HL-60/S4 treated with phorbol 12-myristate 13-acetate at 8.2 ng/mL for 4 days and 3 days (cell line): ENCODE results near the gene TGFBR3.

Source experiments
- in situ Hi-C: fragments of 300-500 bp; cut with MboI; formaldehyde crosslinking; loops from 2 replicates; pipeline ENCODE4 v1.15.0; 2022; ENCODE audit warnings: low sequenced_read_pairs

TGFBR3 gene

DNA sequence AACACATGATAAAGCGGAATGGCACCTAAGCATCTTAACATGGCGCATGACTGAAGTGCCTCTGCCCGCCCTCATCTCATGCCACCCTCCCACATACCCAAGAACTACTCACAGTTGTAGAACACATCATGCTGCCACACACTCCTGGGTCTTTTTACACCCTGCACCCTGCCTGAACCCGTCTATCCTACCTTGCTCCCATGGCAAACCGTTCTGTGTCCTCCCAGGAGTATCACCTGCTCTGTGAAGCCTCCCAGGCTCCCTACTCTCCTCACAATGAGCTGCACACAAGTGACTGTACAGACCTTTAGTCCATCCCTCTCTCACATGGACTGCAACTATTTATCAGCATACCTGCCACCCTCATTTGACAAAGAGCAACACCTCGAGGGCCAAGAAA, 144.0 kb downstream of the TGFBR3 start:
- in situ Hi-C loops = no loop called here

DNA sequence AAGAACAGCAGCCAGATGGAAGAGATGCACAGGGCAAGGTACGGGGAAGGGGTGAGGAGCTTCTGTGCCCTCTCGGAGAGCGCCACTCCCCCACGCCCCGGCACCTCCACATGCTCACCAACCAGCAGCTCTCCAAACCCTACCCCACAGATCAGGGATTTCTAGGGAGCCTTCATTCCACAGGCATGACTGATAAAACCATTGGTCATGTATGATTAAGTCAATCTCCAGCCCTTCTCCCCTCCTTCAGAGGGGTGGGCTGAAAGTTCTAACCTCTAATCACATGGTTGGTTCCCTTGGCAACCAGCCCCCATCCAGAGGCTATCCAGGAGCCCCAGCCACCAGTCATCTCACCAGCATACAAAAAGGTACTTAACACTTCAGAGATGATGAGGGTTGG, 144.7 kb downstream of the TGFBR3 start:
- in situ Hi-C loops = no loop called here

DNA sequence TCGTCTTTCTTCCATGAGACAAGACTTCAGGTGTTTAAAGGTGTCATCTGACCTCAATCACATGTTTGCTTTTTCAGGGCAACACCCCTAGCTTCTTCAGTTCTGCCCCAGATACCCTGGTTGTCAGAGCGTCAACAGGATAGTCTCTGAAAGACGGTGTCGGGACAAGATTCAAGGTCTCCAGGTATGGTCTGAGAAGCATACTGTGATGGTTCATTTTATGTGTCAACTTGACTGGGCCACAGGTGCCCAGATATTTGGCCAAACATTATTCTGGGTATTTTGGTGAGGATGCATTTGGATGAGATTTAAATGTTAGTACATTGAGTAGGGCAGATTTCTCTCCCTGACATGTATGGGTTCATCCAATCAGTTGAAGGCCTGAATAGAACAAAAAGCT, 148.3 kb downstream of the TGFBR3 start:
- in situ Hi-C loops = no loop called here

DNA sequence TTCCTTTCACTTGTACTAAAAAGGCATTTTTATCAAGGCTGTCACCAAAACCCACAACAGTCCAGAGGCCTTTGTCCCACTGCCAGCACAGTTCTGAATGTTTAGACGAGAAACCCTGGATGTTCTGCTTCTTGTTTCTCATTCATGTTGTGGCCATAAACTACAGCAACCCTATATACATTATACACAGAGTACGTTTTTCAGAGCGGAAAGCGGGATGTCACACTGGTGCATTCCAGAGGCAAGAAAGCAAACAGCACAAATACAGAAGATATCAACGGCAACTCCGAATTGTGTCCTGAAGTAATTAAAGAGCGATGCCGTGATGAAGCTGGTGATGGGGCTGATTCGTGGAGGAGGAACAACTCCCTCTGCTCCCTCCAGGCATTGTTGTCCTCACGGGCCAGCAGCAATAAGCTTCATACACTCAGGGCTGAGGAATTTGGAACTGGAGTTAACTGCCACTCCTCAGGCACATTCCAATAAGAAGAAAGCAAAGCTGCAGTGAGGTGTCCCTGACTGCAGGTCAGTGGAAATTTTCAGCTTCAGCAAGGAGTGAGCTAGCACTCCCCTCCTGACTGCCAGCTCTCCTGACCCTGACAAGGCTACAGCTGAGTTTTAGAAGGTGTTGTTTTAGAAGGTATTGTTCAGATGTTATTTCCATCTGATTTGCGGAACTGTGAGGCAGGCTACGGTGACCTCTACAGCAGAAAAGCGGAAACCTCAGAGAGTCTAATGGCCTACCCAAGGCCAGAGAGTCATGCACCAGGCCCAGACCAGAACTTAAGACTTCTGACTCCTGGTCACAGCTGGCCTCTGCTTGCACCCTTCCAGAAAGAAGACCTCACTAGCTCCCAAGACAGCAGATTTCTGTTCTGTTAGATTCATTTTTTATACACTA, 149.0 kb downstream of the TGFBR3 start:
- in situ Hi-C loops = no loop called here

DNA sequence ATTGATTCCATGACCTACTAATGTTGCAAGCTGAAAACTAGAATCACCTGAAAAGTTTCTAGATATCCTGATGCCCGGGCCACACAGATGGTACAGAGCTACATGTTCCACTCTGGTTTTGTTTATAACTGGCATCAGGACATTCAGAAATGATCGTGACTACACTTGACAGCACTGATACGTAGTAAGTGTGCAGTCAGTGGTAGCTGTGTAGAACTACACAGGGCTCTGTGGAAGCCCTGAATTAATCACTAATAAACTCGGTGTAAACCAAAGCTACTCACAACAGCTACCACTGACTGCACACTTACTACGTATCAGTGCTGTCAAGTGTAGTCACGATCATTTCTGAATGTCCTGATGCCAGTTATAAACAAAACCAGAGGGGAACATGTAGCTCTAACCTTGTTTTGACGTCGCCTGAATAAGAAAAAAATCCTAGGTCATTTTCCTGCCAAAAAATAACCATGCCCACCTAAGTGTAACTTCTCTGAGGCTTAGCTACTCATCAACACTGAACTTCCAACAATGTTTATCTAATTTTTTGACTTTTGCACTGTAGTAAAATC, 149.7 kb downstream of the TGFBR3 start:
- in situ Hi-C loops = no loop called here

DNA sequence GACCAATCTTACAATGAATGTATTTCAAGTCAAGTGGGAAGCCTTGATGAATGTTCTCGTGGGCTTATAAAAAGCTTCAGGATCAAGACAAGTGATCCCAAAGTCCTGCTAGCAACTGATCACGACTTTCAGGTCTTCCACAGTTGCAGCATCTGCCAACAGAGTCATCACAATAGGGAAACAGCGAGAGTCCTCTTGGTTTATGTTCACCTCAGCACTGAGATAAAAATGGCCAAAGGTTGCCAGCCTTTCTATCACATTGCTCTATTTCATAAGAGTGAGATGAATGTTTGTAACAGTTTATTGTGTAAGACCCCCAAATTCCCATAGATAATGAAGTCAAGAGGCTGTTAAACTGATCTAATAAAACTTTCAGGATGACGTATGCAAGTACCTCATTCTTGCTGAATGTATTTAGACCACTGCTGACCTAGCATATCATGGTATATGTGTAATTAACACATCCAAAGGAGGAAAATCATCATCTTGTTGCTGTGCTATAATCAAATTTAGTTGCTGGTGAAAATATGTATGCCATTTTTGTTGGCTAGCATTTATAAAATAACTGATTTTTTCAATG, 150.6 kb downstream of the TGFBR3 start:
- in situ Hi-C loops = no loop called here

DNA sequence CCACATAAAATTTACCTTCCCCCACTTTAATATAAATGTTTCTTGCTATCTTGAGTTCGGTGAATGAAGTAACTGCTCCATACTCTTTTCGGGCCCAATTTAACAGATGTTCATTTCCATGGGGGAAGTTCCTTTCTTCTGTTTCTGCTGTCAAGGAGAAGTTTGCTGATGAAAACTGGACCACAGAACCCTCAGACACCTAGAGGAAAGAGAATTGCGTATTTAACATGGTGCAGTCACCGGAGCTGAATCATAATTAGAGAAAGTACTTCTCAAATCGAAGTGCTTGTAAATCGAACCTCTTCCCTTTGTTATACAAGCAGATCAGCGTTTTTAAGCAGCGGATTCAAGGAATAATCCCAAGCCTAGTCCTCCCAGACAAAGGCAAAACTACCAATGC, 151.2 kb downstream of the TGFBR3 start:
- in situ Hi-C loops = no loop called here

DNA sequence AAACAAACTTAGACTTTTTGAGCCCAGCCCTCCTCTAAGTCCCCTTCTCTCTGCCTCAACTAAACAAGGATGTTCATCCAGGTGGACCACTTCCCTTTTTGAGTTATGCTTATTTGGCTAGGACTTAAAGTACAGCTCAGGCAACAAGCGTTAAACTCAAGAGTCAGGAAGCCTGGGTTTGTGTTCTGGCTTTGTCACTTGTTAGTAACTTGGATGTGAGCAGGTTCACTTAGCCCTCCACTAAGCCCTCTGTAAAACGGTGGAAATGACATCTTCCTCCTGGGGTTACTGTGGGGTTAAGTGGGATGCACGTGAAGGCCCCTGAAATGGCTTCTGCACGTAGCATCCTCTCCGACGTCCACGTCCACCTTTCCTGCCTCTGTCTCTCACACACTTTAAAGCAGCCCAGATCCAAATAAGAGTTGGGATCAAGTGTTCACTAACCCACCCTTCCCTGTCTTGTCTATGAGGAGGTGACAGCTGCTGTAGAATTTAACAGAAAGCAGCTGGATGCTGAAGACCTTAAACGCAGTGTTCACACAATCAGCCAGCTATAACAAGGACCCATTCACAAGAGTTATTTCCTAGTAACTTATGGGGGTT, 152.7 kb downstream of the TGFBR3 start:
- in situ Hi-C loops = no loop called here

DNA sequence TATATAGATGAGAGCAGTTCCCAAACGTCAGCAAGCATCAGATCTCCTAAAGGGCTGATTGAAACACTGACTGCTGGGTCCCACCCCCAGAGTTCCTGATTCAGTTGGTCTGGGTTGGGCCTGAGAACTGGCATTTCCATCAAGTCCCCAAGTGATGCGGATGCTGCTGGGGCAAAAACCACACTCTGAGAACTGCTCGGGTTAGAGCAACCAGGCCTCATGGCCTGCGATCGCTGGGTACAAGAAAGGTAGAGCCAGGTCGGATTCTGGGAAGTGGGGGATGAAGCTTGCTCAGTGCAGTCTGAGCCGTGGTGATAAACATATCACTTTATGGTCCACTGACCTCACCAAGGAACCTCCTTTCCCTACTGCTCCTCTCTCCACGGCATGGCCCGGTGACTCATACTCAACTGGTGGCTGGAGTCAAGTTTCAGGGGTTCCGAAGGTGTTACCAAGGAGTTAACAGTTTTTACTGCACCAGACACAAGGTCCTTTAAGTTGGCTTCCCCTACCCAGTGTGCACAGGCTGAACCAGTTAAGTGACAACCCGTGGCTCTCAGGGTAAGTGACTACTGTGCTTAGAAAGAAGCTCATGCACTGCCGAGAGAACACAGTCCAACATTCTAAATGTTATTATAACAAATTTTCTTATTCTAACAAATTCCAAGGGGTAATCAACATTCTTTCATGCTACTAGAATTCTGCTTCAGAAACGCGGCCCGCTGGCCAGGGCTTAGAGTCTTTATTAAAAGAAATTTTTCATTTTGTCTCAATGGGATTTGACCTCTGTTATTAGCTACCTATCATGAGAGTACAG, 153.5 kb downstream of the TGFBR3 start:
- in situ Hi-C loops = no loop called here

DNA sequence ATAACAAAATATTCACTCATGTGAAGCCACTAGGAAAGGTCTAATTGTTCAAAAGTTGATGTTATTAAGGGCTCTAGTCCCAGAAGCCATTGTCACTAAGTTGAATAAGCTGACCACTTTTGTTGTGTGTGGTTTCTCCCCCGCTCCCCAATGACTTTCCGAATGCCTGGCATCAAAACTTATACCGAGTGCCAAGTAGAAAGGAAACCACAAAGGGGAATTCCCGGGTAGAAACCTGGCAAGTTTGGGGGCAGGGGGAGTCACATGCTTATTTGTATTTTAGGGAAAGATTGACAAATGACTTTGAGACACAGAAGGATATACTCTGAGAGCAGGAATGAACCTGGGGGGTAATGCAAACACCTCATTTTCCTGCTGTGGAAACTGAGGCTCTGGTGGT, 154.1 kb downstream of the TGFBR3 start:
- in situ Hi-C loops = no loop called here

DNA sequence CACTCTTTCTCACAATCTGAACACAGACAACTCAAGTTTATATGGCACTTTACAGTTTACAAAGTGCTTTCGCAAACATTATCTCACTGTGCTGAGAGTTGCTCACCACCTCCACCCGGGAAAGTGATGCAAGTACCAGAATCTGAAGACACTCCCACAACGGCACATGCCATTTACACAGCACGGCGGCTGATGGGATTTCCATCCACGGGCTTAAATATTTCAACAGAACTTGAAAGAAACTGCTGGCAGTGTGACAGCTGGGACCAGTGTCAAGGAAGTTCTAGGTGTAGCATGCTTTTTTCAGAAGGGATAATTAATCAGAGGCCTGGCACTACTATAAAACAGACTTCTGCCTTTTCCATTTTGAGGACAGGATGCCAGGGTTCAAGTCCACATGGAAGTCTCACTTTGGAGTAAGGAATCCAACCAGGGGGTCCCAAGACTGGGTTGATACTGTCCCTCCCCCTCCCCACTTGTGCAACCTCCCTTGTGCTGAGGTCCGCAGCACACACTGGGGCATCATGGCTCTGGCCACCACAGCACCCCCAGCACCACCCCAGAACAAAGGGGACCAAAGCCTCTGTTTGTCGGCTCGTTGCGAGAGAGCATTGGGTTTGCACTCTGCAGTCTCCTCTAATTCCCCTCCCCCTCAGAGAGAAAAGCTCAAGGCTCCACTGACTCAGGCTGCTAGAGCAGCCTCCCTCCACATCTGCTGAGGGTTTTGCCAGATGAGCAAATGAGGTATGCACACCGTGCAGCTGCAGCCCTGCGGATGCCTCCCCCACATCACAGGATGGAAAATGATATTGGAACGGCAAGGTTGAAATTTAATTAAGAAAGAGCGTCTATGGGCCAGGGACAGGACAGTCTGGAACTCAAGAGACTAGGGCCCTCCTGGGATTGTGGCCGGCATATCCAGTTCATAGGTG, 154.9 kb downstream of the TGFBR3 start:
- in situ Hi-C loops = no loop called here

DNA sequence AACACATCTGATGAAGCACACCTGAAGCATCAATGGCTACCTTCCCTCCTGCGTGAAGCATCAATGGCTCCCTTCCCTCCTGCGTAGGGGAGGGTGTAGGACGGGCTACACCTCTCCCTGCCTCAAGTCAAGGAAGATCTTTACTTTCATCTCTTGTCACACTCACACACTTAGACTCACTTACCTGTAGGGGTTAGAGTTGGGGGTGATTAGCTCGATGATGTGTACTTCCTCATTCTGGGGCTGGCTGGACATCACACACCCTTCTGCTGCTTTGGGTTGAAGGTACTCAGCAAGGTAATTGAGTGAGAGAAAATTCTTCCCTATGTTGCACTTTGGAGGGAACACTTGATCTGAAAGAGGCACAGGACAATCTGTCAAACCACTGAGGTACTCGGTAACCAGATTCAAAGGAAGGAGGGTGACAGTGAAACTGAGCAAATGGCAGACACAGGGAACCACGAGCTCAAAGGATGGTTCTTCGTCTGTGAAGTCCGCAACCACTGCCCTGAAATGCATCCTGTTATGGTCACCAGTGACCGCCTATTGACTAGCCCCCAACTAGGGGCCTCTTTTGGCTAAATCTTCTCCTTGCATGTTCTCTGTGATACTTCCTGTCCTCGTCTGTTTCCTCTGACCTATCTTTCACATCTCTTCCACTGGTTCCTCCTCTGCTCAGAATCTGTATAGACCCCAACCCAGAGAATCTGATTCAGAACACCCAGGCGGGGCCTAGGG, 156.2 kb downstream of the TGFBR3 start:
- in situ Hi-C loops = no loop called here

DNA sequence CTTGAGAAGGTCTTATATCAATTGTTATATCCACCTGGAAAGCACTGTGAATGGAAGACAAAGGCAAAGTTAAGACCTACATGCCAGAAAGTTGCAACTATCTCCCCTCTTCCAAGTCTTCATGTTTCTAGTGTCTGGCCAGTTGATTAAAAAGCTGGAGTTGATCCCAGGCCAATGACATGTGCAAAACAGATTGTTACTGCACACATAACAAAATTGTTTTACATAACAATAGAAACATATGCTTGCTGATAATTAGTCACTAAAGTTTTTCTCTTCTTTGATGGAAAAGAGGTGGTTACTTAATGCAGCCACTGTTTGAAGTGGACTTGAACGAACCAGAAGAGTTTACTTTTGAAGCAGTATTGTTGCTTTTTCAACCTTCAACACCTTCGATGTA, 158.2 kb downstream of the TGFBR3 start:
- in situ Hi-C loops = no loop called here

DNA sequence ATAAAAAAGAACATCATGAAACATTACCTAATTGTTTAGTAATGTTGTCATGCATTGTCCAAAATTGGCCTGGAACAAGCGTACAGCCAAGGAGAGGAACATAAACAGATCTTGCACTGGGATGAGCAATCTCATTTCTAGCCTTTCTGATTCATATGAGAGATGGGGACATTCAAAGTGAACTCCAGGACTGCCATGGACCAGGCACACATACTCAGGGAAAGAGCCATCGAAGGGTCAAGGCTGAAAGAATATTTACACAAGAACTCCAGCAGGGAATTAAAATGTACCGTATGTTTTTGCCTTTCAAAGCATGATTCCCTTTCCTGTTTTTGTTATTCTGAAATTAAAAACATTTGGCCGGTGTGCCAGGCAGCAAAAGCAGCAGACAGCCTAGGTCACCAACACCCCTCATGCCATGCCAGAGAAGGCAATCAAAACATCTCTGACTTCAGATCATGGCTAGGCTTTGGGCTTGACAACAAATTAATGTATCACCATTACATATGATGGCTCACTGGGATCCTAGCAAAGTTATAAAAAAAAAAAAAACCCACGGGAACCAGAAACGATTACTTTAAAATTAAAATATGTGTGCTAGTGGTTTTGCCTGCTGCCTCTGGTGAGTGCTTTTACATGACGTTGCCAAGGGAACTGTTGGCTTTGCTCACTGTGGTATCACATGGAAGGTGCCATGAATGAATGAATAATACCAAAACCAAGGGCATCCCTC, 159.8 kb downstream of the TGFBR3 start:
- in situ Hi-C loops = no loop called here

DNA sequence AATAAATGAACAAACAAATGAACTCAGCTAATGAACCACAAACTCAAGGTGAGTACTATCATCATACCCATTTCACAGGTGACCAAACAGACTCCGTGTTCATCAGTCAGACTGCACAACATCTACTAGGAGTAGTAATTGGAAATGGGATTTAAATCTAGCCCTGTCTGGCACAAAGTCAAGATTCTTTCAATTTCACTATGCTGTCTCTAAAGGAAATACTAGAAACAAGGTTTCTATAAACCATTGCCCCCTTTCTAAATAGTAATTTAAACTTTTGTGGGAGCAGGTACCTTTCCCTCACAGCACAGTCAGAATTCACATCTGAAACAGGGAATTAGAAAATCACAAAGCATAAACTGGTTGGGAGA, 160.3 kb downstream of the TGFBR3 start:
- in situ Hi-C loops = no loop called here

DNA sequence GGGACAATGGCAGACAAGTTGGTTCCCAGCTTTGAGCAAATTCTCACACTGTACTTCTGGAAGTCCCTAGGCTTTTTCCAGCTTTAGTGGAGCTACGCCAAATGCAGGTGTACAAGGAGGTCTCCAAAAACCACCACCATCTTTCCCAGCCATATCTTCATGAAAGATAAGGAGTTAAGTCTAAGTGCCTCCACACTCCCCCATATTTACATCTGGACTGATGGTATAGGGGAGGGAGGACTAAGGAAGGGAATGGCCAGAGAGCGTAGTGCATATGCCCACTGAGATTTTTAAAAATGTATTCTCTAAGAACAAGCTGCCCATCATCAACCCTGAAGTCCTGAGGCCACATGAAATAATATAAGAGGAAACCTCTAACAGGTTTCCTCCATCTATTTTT, 161.3 kb downstream of the TGFBR3 start:
- in situ Hi-C loops = no loop called here

DNA sequence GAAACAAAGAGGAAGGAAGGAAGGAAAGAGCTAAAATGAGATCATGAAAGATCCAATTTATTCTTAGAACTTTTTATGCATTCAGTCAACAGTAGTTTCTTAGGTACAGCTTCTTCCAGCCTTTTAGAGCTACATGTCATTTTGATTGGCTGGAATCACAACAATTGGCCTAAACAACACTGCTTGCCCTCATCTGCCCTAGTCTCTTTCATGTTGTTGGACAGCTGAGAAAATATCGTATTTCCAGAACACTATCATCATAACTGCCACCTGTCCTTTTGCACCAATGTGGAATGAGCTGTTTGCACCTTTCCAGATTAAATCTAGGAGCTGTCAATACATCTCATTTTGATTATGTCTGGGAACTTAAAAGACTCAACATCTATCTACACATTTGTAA, 161.7 kb downstream of the TGFBR3 start:
- in situ Hi-C loops = no loop called here

DNA sequence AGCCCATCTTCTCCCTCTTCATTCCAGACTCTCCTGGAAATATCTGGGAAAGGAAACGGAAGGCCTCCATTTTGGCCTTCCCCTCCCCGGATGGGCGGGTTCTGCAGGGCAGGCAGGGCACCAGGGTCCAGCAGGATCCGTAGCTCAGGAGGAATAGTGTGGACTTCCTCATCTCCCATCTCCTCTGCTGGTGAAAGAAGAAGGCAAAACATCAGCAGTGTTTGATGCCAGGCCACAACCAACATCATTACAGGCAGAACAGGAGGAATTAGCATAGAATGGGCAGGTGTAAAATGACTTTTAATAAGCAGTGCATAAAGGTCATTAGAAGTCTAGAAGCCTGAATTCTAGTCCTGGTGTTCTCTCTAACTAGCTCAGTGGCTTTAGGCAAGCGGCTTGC, 165.9 kb downstream of the TGFBR3 start:
- in situ Hi-C loops = no loop called here

DNA sequence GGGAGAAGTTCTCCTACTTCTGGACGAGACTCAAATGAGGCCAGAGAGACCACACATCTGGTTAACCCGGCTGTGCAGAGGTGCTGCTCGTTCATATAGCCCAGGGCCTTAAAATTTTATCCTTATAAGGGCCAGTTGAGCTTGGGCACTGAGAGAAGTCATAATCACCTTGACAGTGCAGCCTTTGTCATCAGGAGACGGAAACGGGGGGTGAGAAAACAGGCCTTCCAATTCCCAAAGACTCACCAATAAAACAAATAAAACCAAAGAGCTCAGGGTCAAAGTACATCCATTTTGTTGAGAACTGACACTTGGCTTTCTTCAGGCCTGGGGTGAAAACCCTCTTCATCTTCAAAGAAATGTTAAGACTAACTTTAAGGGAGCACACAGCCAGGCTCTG, 167.1 kb downstream of the TGFBR3 start:
- in situ Hi-C loops = no loop called here
